ENCODE measurements around the gene INTS11.

INTS11 gene

GRCh38 chr1:1278620-1279019, 45.8 kb downstream of the INTS11 start:
- Histone ChIP-seq H3K4me3 (ENCODE audit: extremely low read depth, insufficient read depth, low read length, poor library complexity, severe bottlenecking) (no peak overlapping the region), H3K27ac (ENCODE audit: low read depth, low read length, severe bottlenecking) (no peak overlapping the region), H3K4me1 (ENCODE audit: control insufficient read depth, insufficient read depth, low read length, poor library complexity, severe bottlenecking) (no peaks in the 10 kb centered on the region), H3K36me3 (ENCODE audit: control insufficient read depth, insufficient read depth, low read length) (no peaks in the 10 kb centered on the region), H3K9me3 (ENCODE audit: control insufficient read depth, low read length) (no peaks in the 10 kb centered on the region)
- 92 to 97% methylated on average over 10 of the region's 13 CpGs for WGBS, 2 experiments (ENCODE audit: insufficient coverage in 2 of 2)

DNA sequence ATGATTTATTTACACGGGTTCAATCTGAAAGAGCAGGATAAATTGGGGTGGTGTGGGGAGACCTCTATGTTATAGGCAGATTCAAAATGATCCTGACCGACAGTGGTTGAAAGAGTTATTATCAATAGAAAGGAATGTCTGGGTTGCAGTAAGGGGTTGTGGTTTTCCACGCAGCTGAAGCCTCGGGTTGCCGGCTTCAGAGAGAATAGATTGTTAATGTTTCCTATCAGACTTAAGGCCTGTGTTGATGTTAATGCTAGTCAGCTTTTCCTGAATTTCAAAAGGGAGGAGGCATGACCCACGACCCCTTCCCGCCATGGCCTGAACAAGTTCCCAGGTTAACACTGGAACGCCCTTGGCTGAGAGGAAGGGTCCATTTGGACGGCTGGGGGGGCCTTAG, 48.6 kb downstream of the INTS11 start:
- WGBS, 2 experiments (ENCODE audit: insufficient coverage in 2 of 2): 88 to 95% methylated on average over 5 to 9 of the region's 9 CpGs
- no peak overlapping the region for H3K27ac ChIP-seq (ENCODE audit: low read depth, low read length, severe bottlenecking)

GRCh38 chr1:1274931-1275431, 49.5 kb downstream of the INTS11 start:
- Histone ChIP-seq H3K4me1 (ENCODE audit: control insufficient read depth, insufficient read depth, low read length, poor library complexity, severe bottlenecking) (peaks cover 9% of the 10 kb centered on the region), H3K9me3 (ENCODE audit: control insufficient read depth, low read length) (no peaks in the 10 kb centered on the region), H3K36me3 (ENCODE audit: control insufficient read depth, insufficient read depth, low read length) (peaks cover 18% of the 10 kb centered on the region), H3K4me3 (ENCODE audit: extremely low read depth, insufficient read depth, low read length, poor library complexity, severe bottlenecking) (no peak overlapping the region), H3K27ac (ENCODE audit: low read depth, low read length, severe bottlenecking) (no peak overlapping the region)
- 91 to 97% methylated on average over 11 to 13 of the region's 15 CpGs for WGBS, 2 experiments (ENCODE audit: insufficient coverage in 2 of 2)

More for the DNA sequence above, 48.6 kb downstream of the INTS11 start:
- peaks cover 11% of the 10 kb centered on the region for H3K36me3 ChIP-seq (ENCODE audit: control insufficient read depth, insufficient read depth, low read length)
- H3K4me1 ChIP-seq (ENCODE audit: control insufficient read depth, insufficient read depth, low read length, poor library complexity, severe bottlenecking): peaks cover 9% of the 10 kb centered on the region
- no peaks in the 10 kb centered on the region for H3K9me3 ChIP-seq (ENCODE audit: control insufficient read depth, low read length)
- H3K4me3 ChIP-seq (ENCODE audit: extremely low read depth, insufficient read depth, low read length, poor library complexity, severe bottlenecking): no peak overlapping the region

DNA sequence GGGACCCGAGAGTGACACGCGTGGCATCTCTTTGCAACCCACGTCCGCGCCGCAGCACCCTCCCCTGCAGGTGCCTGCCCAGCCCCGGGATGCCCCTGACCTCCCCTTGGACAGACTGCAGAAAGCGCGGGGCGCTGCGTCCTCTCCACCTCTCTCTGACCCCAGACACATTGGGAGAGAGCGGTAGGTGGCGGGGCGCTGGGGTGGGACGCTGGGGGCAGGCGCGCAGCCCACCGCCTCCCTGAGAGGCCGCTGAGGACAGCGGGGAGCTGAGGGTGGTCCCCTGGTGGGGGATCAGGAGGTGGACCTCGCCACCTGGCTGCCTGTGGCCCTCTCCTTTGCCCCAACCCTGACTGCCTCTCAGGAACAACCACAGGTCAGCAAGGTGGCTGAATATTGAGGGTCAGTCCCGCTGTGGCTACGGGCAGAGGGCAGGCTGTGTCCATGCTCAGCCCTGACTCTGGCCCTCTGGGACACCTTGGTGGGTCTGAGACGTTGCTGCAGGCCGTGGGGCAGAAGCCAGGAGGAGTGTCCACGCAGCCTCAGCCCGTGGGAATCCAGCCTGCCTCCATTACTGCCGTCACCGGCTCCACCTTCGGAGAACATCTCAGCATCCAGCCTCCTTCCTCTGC, 50.0 kb downstream of the INTS11 start:
- no peaks in the 10 kb centered on the region for H3K9me3 ChIP-seq (ENCODE audit: control insufficient read depth, low read length)
- peaks cover 9% of the 10 kb centered on the region for H3K4me1 ChIP-seq (ENCODE audit: control insufficient read depth, insufficient read depth, low read length, poor library complexity, severe bottlenecking)
- peaks cover 22% of the 10 kb centered on the region for H3K36me3 ChIP-seq (ENCODE audit: control insufficient read depth, insufficient read depth, low read length)
- H3K27ac ChIP-seq (ENCODE audit: low read depth, low read length, severe bottlenecking): no peak overlapping the region
- H3K4me3 ChIP-seq (ENCODE audit: extremely low read depth, insufficient read depth, low read length, poor library complexity, severe bottlenecking): peak overlapping the region; percentile 87
- WGBS, 2 experiments (ENCODE audit: insufficient coverage in 2 of 2): 40 to 62% methylated on average over 20 to 24 of the region's 31 CpGs

DNA sequence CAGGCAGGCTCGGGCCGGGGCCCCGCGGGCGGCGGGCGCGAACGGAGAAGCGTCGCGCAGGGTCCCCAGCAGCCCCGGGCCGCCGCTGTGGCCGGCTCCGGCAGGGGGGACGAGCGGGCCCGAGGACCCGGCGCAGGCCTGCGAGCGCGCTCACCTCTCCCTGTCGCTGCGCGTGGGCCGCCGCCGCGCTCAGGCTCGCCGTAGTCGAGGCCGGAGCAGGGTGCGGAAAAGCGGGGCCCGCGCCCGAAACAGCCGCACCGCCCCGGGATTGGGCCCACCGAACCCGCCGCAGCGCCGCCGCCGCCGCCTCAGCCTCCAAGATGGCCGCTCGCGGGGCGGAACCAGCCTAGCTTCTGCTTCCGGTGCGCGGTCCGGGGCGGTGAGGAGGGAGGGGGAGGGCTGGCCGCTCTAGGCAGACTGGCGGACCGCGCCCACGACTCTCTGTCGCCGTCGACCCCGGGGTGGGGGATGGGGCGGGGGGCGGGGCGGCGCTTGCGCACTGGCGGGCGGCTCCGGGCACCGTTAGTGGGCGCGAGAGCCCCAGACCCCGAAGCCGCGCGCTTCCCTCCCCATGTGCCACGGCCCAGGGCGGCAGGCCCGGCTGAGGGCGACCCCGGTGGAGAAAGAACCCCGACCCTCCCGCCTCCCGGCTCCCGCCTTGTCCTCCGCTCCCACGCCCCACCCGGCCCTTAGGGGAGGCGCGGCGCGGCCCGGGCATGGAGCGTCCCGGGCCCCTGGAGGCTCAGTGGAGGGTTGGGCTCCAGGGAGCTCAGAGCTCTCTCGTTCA, 50.8 kb downstream of the INTS11 start, which contains the start of gene UBE2J2:
TSS of gene UBE2J2 (minus strand) at position 343 of the 787 bp plus-strand sequence. CDS start 5,862 bp downstream, outside the sequence.
- Histone ChIP-seq H3K4me1 (ENCODE audit: control insufficient read depth, insufficient read depth, low read length, poor library complexity, severe bottlenecking) (peaks cover 9% of the 10 kb centered on the region), H3K36me3 (ENCODE audit: control insufficient read depth, insufficient read depth, low read length) (peaks cover 25% of the 10 kb centered on the region), H3K9me3 (ENCODE audit: control insufficient read depth, low read length) (no peaks in the 10 kb centered on the region), H3K27ac (ENCODE audit: low read depth, low read length, severe bottlenecking) (peak within 1 kb of the TSS; percentile 45), H3K4me3 (ENCODE audit: extremely low read depth, insufficient read depth, low read length, poor library complexity, severe bottlenecking) (peak within 1 kb of the TSS; percentile 87)
- WGBS, 2 experiments (ENCODE audit: insufficient coverage in 2 of 2): 0% methylated on average over 55 to 69 of the region's 105 CpGs

- peaks cover 9% of the 10 kb centered on the region for H3K4me1 ChIP-seq (ENCODE audit: control insufficient read depth, insufficient read depth, low read length, poor library complexity, severe bottlenecking)
- no peaks in the 10 kb centered on the region for H3K9me3 ChIP-seq (ENCODE audit: control insufficient read depth, low read length)
- peak overlapping the region; percentile 87 for H3K4me3 ChIP-seq (ENCODE audit: extremely low read depth, insufficient read depth, low read length, poor library complexity, severe bottlenecking)
- peak overlapping the region; percentile 45 for H3K27ac ChIP-seq (ENCODE audit: low read depth, low read length, severe bottlenecking)
- peaks cover 30% of the 10 kb centered on the region for H3K36me3 ChIP-seq (ENCODE audit: control insufficient read depth, insufficient read depth, low read length)
- 0 to 1% methylated on average over 31 of the region's 31 CpGs for WGBS, 2 experiments (ENCODE audit: insufficient coverage in 2 of 2)
Measured at GRCh38 chr1:1273209-1273511, 51.3 kb downstream of the INTS11 start.

- Histone ChIP-seq H3K4me3 (ENCODE audit: extremely low read depth, insufficient read depth, low read length, poor library complexity, severe bottlenecking) (peak overlapping the region; percentile 87), H3K36me3 (ENCODE audit: control insufficient read depth, insufficient read depth, low read length) (peaks cover 36% of the 10 kb centered on the region), H3K4me1 (ENCODE audit: control insufficient read depth, insufficient read depth, low read length, poor library complexity, severe bottlenecking) (peaks cover 9% of the 10 kb centered on the region), H3K9me3 (ENCODE audit: control insufficient read depth, low read length) (no peaks in the 10 kb centered on the region), H3K27ac (ENCODE audit: low read depth, low read length, severe bottlenecking) (peak overlapping the region; percentile 45)
- 53 to 58% methylated on average over 42 to 43 of the region's 43 CpGs for WGBS, 2 experiments (ENCODE audit: insufficient coverage in 2 of 2)
Measured at GRCh38 chr1:1272341-1273208, 51.9 kb downstream of the INTS11 start.

DNA sequence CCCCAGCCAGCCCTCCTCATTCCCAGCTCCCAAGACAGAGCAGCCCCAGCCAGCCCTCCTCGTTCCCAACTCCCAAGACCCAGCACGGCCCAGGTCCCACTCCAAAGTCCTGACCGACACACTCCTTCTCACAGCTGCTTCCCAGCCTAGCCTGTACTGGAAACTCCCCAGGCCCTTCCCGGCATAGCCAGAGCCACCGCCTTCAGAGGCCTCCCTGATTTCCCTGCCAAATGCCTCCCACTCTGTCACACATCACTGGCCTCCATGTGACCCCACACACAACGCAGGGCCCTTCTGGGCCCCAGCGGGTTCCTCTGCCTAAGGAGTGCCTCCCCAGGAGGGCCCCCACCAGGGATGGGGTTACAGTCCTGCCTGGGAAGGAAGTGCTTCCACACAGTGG, 53.6 kb downstream of the INTS11 start:
- no peak overlapping the region for H3K4me3 ChIP-seq (ENCODE audit: extremely low read depth, insufficient read depth, low read length, poor library complexity, severe bottlenecking)
- H3K36me3 ChIP-seq (ENCODE audit: control insufficient read depth, insufficient read depth, low read length): peaks cover 50% of the 10 kb centered on the region
- 95 to 100% methylated on average over 5 to 6 of the region's 7 CpGs for whole genome bisulfite sequencing, 2 experiments (ENCODE audit: insufficient coverage in 2 of 2)

DNA sequence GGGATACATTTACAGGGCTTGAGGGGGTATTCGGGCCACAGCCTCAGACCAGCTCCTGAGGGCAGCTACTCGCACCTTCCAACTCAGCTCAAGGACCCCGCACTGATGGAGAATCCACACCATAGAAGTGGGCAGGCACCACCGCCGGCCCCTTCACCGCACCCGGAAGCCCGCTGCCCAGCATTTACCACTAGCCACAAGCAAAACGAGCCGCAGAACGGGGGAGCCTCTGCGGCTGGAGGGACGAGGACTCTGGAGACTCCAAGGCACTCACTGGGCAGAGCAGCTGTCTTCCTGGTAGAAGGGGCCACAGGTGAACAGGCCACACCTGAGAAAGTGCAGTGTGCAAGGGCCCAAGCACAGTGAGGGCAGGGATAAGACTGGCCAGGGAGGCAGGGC, 56.2 kb downstream of the INTS11 start:
- Histone ChIP-seq H3K9me3 (ENCODE audit: control insufficient read depth, low read length) (no peaks in the 10 kb centered on the region), H3K4me3 (ENCODE audit: extremely low read depth, insufficient read depth, low read length, poor library complexity, severe bottlenecking) (no peak overlapping the region), H3K4me1 (ENCODE audit: control insufficient read depth, insufficient read depth, low read length, poor library complexity, severe bottlenecking) (peaks cover 16% of the 10 kb centered on the region), H3K36me3 (ENCODE audit: control insufficient read depth, insufficient read depth, low read length) (peaks cover 69% of the 10 kb centered on the region), H3K27ac (ENCODE audit: low read depth, low read length, severe bottlenecking) (no peak overlapping the region)
- WGBS, 2 experiments (ENCODE audit: insufficient coverage in 2 of 2): 97 to 100% methylated on average over 10 to 13 of the region's 13 CpGs

More for the DNA sequence above, 53.6 kb downstream of the INTS11 start:
- H3K9me3 ChIP-seq (ENCODE audit: control insufficient read depth, low read length): no peaks in the 10 kb centered on the region
- no peak overlapping the region for H3K27ac ChIP-seq (ENCODE audit: low read depth, low read length, severe bottlenecking)
- H3K4me1 ChIP-seq (ENCODE audit: control insufficient read depth, insufficient read depth, low read length, poor library complexity, severe bottlenecking): peaks cover 9% of the 10 kb centered on the region

- Histone ChIP-seq H3K27ac (ENCODE audit: low read depth, low read length, severe bottlenecking) (no peak overlapping the region), H3K4me3 (ENCODE audit: extremely low read depth, insufficient read depth, low read length, poor library complexity, severe bottlenecking) (no peak overlapping the region), H3K4me1 (ENCODE audit: control insufficient read depth, insufficient read depth, low read length, poor library complexity, severe bottlenecking) (peaks cover 16% of the 10 kb centered on the region), H3K9me3 (ENCODE audit: control insufficient read depth, low read length) (no peaks in the 10 kb centered on the region), H3K36me3 (ENCODE audit: control insufficient read depth, insufficient read depth, low read length) (peaks cover 75% of the 10 kb centered on the region)
- WGBS, 2 experiments (ENCODE audit: insufficient coverage in 2 of 2): 97% methylated on average over 39 of the region's 39 CpGs
Measured at GRCh38 chr1:1267488-1268283, 56.8 kb downstream of the INTS11 start.

Measured in mesodermal cell (in vitro differentiated cells).